GM12891 (cell line): ENCODE measurements around the gene CROCC2.

ENCODE experiments used
- PAX5 ChIP-seq: IDR thresholded peaks from 2 replicates; pipeline ENCODE4 v1.6.1; 2011; ENCODE audit warnings: low read length, moderate library complexity, mild to moderate bottlenecking; ENCODE audit not compliant: insufficient read depth, severe bottlenecking
- POLR2A ChIP-seq: IDR thresholded peaks from 2 replicates; pipeline ENCODE4 v1.6.1; 2011; ENCODE audit warnings: low read depth, low read length, control low read depth

DNA sequence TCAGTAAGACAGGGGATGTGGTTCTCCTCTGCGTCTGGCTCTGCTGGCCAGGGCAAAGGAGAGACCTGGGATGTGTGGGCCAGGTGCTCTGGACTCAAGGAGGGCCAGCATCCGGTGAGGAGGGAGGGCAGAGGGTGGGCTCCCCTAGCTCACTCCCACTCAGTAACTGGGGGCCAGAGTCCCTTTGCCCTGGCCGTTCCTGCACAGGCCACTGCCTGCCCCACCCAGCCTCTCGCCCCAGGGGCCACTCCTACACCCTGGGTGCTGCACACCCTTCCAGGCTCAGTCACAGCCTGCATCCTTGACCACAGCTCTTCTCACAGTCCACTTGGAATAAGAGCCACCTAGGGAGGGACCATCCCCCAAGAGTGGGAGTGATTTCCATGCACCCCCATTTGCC, 133.3 kb downstream of the CROCC2 start:
- TF ChIP-seq PAX5 (no peak), POLR2A (no peak)
